HL-60/S4 treated with retinoic acid at 250 ng/mL for 4 days and 3 days (cell line): Measurements from ENCODE around the gene RGS16.

Source experiments
- in situ Hi-C: fragments of 300-500 bp; cut with MboI; formaldehyde crosslinking; loops from 2 replicates; pipeline ENCODE4 v1.7.0; 2022; ENCODE audit warnings: low sequenced_read_pairs

The RGS16 gene

GRCh38 chr1:182587093-182587492, 17.1 kb downstream of the RGS16 start:
- in situ Hi-C loops, result no loop called here

- in situ Hi-C loops, result no loop called here
Observed at GRCh38 chr1:182586380-182586779, 17.8 kb downstream of the RGS16 start.

GRCh38 chr1:182584746-182585145, 19.4 kb downstream of the RGS16 start:
- in situ Hi-C loops, result no loop called here

- in situ Hi-C loops, result no loop called here
Observed at GRCh38 chr1:182580736-182581135, 23.5 kb downstream of the RGS16 start.

GRCh38 chr1:182575540-182576149, 28.5 kb downstream of the RGS16 start:
- in situ Hi-C loops, result no loop called here

- in situ Hi-C loops, result no loop called here
Observed at GRCh38 chr1:182574156-182574555, 30.0 kb downstream of the RGS16 start.

GRCh38 chr1:182570611-182570970, 33.6 kb downstream of the RGS16 start:
- in situ Hi-C loops, result no loop called here

- in situ Hi-C loops, result no loop called here
Observed at GRCh38 chr1:182569939-182570610, 34.1 kb downstream of the RGS16 start.

- in situ Hi-C loops, result no loop called here
Observed at GRCh38 chr1:182568647-182569284, 35.4 kb downstream of the RGS16 start.

GRCh38 chr1:182567629-182568028, 36.6 kb downstream of the RGS16 start:
- in situ Hi-C loops, result no loop called here

- in situ Hi-C loops, result no loop called here
Observed at GRCh38 chr1:182565537-182565936, 38.7 kb downstream of the RGS16 start.

- in situ Hi-C loops, result no loop called here
Observed at GRCh38 chr1:182564406-182565004, 39.7 kb downstream of the RGS16 start.

- in situ Hi-C loops, result no loop called here
Observed at GRCh38 chr1:182563095-182563494, 41.1 kb downstream of the RGS16 start.

GRCh38 chr1:182561456-182561855, 42.7 kb downstream of the RGS16 start:
- in situ Hi-C loops, result no loop called here

GRCh38 chr1:182560392-182560984, 43.7 kb downstream of the RGS16 start:
- in situ Hi-C loops, result no loop called here

GRCh38 chr1:182556279-182556678, 47.9 kb downstream of the RGS16 start:
- in situ Hi-C loops, result no loop called here

GRCh38 chr1:182555493-182555892, 48.7 kb downstream of the RGS16 start:
- in situ Hi-C loops, result no loop called here

GRCh38 chr1:182552527-182552926, 51.7 kb downstream of the RGS16 start:
- in situ Hi-C loops, result no loop called here

- in situ Hi-C loops, result no loop called here
Observed at GRCh38 chr1:182549811-182550210, 54.4 kb downstream of the RGS16 start.

GRCh38 chr1:182549346-182549745, 54.8 kb downstream of the RGS16 start:
- in situ Hi-C loops, result no loop called here
